ENCODE measurements around the gene LRRC56.

DNA sequence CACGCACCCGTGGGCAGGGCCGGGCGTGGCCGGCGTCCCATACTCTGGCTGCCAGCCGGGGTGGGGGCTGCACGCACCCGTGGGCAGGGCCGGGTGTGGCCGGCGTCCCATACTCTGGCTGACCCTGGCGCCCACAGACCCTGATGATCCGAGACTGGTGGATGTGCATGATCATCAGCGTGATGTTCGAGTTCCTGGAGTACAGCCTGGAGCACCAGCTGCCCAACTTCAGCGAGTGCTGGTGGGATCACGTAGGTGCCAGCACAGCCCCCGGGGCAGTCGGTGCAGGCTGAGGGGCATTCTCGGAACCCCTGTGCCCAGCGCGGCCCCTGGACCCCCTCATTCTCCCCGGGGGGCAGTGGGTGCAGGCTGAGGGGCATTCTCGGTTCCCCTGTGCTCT lies 49.3 kb upstream of the LRRC56 start:
- TF ChIP-seq, protein P1, sequence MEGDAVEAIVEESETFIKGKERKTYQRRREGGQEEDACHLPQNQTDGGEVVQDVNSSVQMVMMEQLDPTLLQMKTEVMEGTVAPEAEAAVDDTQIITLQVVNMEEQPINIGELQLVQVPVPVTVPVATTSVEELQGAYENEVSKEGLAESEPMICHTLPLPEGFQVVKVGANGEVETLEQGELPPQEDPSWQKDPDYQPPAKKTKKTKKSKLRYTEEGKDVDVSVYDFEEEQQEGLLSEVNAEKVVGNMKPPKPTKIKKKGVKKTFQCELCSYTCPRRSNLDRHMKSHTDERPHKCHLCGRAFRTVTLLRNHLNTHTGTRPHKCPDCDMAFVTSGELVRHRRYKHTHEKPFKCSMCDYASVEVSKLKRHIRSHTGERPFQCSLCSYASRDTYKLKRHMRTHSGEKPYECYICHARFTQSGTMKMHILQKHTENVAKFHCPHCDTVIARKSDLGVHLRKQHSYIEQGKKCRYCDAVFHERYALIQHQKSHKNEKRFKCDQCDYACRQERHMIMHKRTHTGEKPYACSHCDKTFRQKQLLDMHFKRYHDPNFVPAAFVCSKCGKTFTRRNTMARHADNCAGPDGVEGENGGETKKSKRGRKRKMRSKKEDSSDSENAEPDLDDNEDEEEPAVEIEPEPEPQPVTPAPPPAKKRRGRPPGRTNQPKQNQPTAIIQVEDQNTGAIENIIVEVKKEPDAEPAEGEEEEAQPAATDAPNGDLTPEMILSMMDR (IDR thresholded peaks at IDR 0.05; ENCODE audit: low read depth, low read length, missing input control) = no peak
- no peak for TF ChIP-seq JUND (IDR thresholded peaks at IDR 0.05)

All from liver (tissue), 3 donors.